ENCODE results near the gene TMX2. TPM values are rescaled to one million over a fixed set of nuclear protein-coding genes. Genes with fewer than 3 reads are reported as not detected.

The TMX2 gene
- total RNA-seq, 4 donors from 2014 or later = 85.3 to 127 (median 92.4) TPM

Small RNA genes within 50 kb of the gene (small RNA-seq; reads per million reads assigned to genes)
- not detected for gene TMX2-CTNND1

Other genes starting within 250 kb of the TMX2 start
- gene SLC43A1, start 196.9 kb upstream of the TMX2 start, total RNA-seq = 10 to 100 TPM; 20.3 to 64.1 (median 28.8) TPM
- gene TIMM10, start 181.8 kb upstream of the TMX2 start, total RNA-seq = 10 to 100 TPM; 29.8 to 43.7 (median 37.4) TPM
- gene SMTNL1, start 175.0 kb upstream of the TMX2 start, total RNA-seq = not detected
- 10 to 100 TPM; 30.8 to 41.7 (median 38.8) TPM for gene UBE2L6, start 144.9 kb upstream of the TMX2 start, total RNA-seq
- 100 to 1,000 TPM; 107 to 343 (median 196) TPM for gene SERPING1, start 114.9 kb upstream of the TMX2 start, total RNA-seq
- 1 to 10 TPM in 2 of 4 donors, not detected in 2; 1.1 to 1.7 TPM for gene YPEL4, start 62.7 kb upstream of the TMX2 start, total RNA-seq
- 10 to 100 TPM; 10.7 to 15.9 (median 14.1) TPM for gene CLP1, start 54.8 kb upstream of the TMX2 start, total RNA-seq
- gene ZDHHC5, start 44.5 kb upstream of the TMX2 start, total RNA-seq = 10 to 100 TPM; 55.5 to 77.5 (median 71.6) TPM
- 10 to 100 TPM; 24.6 to 38.1 (median 35.6) TPM for gene MED19, start 378 bp upstream of the TMX2 start, total RNA-seq
- 100 to 1,000 TPM; 130 to 271 (median 169) TPM for gene SELENOH, start 28.9 kb downstream of the TMX2 start, total RNA-seq
- not detected for gene BTBD18, start 39.2 kb downstream of the TMX2 start, total RNA-seq
- gene CTNND1, start 49.2 kb downstream of the TMX2 start, total RNA-seq = 100 to 1,000 TPM; 178 to 238 (median 202) TPM